Measurements from ENCODE around the gene C12orf42.

- TF ChIP-seq ZNF274 (IDR thresholded peaks at IDR 0.05; ENCODE audit: low read depth, low read length) (no peak), YY1 (IDR thresholded peaks at IDR 0.05; ENCODE audit: insufficient read depth, insufficient read length) (no peak), SUZ12 (IDR thresholded peaks at IDR 0.05; ENCODE audit: extremely low read depth, insufficient read depth, insufficient read length) (no peak)
Observed at GRCh38 chr12:103524238-103524875, 28.6 kb upstream of the C12orf42 start.
